Coronary artery (tissue), 2 donors: Measurements from ENCODE around the gene GRAMD1C.

Experiments used
- DNase-seq: peaks from one replicate; pipeline ENCODE4 v3.0.0-alpha.2; 2017; ENCODE audit warnings: low spot score
- H3K27ac ChIP-seq, 2 donors: fragments of 200-600 bp; sonication (generic); one replicate each; pipeline ENCODE4 v1.5.1; 2016 to 2019
- H3K4me3 ChIP-seq: fragments of 200-600 bp; sonication (generic); 2 replicates; pipeline ENCODE4 v1.5.1; 2016; ENCODE audit warnings: mild to moderate bottlenecking, moderate library complexity
- CTCF ChIP-seq: fragments of 200-600 bp; sonication (generic); IDR thresholded peaks from one replicate; pipeline ENCODE4 v1.5.1; 2019; ENCODE audit warnings: antibody characterized with exemption

Gene GRAMD1C

GRCh38 chr3:113894927-113895326 lies 56.3 kb downstream of the GRAMD1C start:
- TF ChIP-seq CTCF, result no peak
- no peak overlapping the region for H3K4me3 ChIP-seq
- DNase-seq, result no peak
- H3K27ac ChIP-seq, result no peak overlapping the region

DNA sequence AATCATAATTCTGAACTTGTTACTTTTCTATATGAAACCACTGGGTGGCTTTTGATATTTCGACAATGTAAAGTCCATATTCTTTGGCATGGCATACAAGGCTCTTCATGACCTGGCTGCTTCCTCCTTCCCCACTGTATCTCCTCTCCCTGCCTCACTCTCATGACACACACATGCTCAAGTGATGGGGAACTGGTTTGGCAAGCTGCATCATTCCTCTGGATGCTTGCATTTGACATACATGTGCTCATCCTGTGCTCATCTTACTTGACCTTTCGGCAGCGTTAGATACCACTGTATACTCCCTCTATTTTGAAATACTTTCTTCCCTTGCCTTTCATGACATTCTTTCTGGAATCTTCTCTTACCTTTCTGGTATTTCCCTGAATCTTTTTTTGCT lies 57.4 kb downstream of the GRAMD1C start:
- H3K27ac ChIP-seq, result no peak overlapping the region
- H3K4me3 ChIP-seq, result no peak overlapping the region
- no peak for DNase-seq
- no peak for TF ChIP-seq CTCF

DNA sequence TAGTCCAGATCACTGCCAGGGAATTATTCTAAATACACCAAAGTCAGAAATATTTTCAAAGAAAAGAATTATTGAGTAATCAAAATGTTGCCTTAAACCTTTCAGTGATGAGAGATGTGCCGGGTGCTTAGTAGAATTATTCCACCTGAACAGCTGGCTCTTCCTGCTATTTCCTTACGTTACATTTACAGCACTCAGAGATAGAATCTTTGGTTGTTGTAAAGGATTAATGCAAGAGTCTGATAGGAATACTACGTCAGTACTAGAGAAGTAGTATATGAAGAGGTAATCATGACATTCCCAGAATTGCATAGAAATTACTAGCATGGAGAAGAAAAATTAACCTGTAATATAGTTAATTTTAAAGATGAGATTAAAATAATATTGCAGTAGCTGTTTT lies 58.3 kb downstream of the GRAMD1C start:
- Histone ChIP-seq H3K4me3 (no peak overlapping the region), H3K27ac (no peak overlapping the region)
- no peak for DNase-seq
- TF ChIP-seq CTCF, result no peak

- H3K27ac ChIP-seq, result no peak overlapping the region
- no peak for TF ChIP-seq CTCF
- DNase-seq, result no peak
- H3K4me3 ChIP-seq, result no peak overlapping the region
Measured at GRCh38 chr3:113897373-113897777, 58.8 kb downstream of the GRAMD1C start.

DNA sequence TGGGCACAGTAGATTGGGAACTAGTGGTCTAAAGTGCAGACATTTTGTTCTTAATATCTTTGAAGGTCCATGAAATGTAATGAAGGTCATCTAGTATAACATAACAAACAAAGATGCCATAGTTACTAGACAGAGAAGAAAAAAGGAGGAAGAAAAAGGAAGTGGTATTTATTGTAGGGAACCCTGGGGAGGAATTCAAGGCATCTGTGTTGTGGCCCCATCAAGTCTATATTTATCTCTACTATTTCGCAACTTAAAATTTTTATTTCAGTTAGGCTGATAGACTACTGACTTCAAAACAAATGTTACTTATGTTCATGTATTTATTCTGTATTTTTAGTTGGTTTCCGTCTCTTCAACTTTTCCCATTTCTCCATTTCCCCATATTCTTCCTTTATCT lies 60.3 kb downstream of the GRAMD1C start:
- Histone ChIP-seq H3K4me3 (no peak overlapping the region), H3K27ac (no peak overlapping the region)
- no peak for DNase-seq
- no peak for TF ChIP-seq CTCF

DNA sequence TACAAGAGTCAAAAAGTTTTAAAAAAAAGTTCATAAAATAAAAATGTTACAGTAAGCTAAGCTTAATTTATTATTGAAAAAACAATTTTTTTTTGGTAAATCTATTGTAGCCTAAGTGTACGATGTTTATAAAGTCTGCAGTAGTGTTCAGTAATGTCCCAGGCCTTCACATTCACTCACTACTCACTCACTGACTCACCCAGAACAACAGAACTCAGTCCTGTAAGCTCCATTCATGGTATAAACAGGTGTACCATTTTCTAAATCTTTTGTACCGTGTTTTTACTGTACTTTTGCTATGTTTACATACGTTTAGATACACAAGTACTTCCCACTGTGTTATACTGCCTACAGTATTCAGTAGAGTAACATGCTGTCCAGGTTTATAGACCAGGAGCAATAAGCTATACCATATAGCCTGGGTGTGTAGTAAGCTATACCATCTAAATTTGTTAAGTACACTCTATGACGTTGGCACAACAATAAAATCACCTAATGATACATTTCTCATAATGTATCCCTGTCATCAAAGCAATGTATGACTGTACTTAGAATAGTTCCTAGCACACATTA lies 68.1 kb downstream of the GRAMD1C start:
- no peak overlapping the region for H3K27ac ChIP-seq
- DNase-seq, result no peak
- H3K4me3 ChIP-seq, result no peak overlapping the region
- no peak for TF ChIP-seq CTCF

- no peak overlapping the region for H3K4me3 ChIP-seq
- no peak for TF ChIP-seq CTCF
- DNase-seq, result no peak
- no peak overlapping the region for H3K27ac ChIP-seq
Measured at GRCh38 chr3:113908133-113908532, 69.5 kb downstream of the GRAMD1C start.
